SK-N-DZ (cell line): ENCODE results near the gene KRI1. TPM values are rescaled to one million over a fixed set of nuclear protein-coding genes. Genes with fewer than 3 reads are reported as not detected.

Source experiments
- DNase-seq: peaks from one replicate; pipeline ENCODE4 v3.0.0-alpha.2; 2015; ENCODE audit warnings: low spot score
- polyA plus RNA-seq, 2 experiments: library from polyadenylated mRNA; depleted of rRNA; stranded (reverse); fragments of >200 nt; gene quantifications; 2 replicates each; pipeline ENCODE4 v1.2.3, GENCODE V29; 2014

The KRI1 gene
- polyA plus RNA-seq (2014; cell fraction: cytosol; rRNA removed), result 16.4 and 16.9 TPM in 2 replicates
- 59.4 and 62.4 TPM in 2 replicates for polyA plus RNA-seq (2014; cell fraction: nucleus; rRNA removed)

- DNase-seq, result peak; percentile 96
These were observed at the start of gene KRI1 for GRCh38 chr19:10565567-10566407. Gene KRI1, minus strand, starts transcription at chr19:10566010. Its CDS starts 11 bp downstream, at chr19:10565999.

GRCh38 chr19:10612499-10613119 is 46.8 kb upstream of the KRI1 start:
- DNase-seq, result no peak

- DNase-seq, result no peak
These were observed 46.1 kb upstream of the KRI1 start for GRCh38 chr19:10611907-10612306.

GRCh38 chr19:10604460-10604980 is 38.7 kb upstream of the KRI1 start:
- DNase-seq, result no peak

GRCh38 chr19:10603873-10604459 is 38.2 kb upstream of the KRI1 start:
- no peak for DNase-seq

- DNase-seq, result no peak
These were observed 37.5 kb upstream of the KRI1 start for GRCh38 chr19:10603084-10603872.

- peak; percentile 65 for DNase-seq
These were observed 36.7 kb upstream of the KRI1 start for GRCh38 chr19:10602330-10603083.

GRCh38 chr19:10601999-10602329 is 36.2 kb upstream of the KRI1 start:
- no peak for DNase-seq

- DNase-seq, result no peak
These were observed 34.3 kb upstream of the KRI1 start for GRCh38 chr19:10600149-10600548.

- DNase-seq, result no peak
These were observed 28.2 kb upstream of the KRI1 start for GRCh38 chr19:10593820-10594637.

GRCh38 chr19:10593148-10593547 is 27.3 kb upstream of the KRI1 start:
- no peak for DNase-seq

GRCh38 chr19:10587839-10588150 is 22.0 kb upstream of the KRI1 start:
- no peak for DNase-seq

- DNase-seq, result no peak
These were observed 21.4 kb upstream of the KRI1 start, which contains the start of gene AP1M2 for GRCh38 chr19:10587022-10587838. Gene AP1M2, minus strand, starts transcription at chr19:10587312. Its CDS starts 81 bp downstream, at chr19:10587231.

GRCh38 chr19:10586396-10586795 is 20.6 kb upstream of the KRI1 start:
- DNase-seq, result no peak

- DNase-seq, result no peak
These were observed 17.4 kb upstream of the KRI1 start for GRCh38 chr19:10583036-10583776.

- DNase-seq, result no peak
These were observed 16.3 kb upstream of the KRI1 start for GRCh38 chr19:10582091-10582490.

- DNase-seq, result peak; percentile 91
These were observed 15.3 kb upstream of the KRI1 start for GRCh38 chr19:10580979-10581631.

- no peak for DNase-seq
These were observed 12.1 kb upstream of the KRI1 start for GRCh38 chr19:10577951-10578350.
